AG10803 (cell line): ENCODE results near the gene ACSF2.
"Not testable (repeated sequence)": the region's sequence is repeated elsewhere in the genome, so short reads cannot be mapped to it uniquely, and the experiment has no call there.

Experiments used
- DNase-seq: peaks from one replicate; pipeline ENCODE4 v3.0.0; 2010; ENCODE audit warnings: low read depth
- H3K4me3 ChIP-seq: 2 replicates; pipeline ENCODE4 v1.5.1; 2011; ENCODE audit warnings: mild to moderate bottlenecking, low read length, control low read depth
- CTCF ChIP-seq: conservative IDR thresholded peaks from 2 replicates; pipeline ENCODE4 v1.5.1; 2011; ENCODE audit warnings: mild to moderate bottlenecking, low read length, control low read depth, inconsistent platforms

ACSF2 gene

GRCh38 chr17:50414808-50415207, 11.2 kb upstream of the ACSF2 start:
- DNase-seq: no peak
- no peak for TF ChIP-seq CTCF
- no peak overlapping the region for H3K4me3 ChIP-seq

- H3K4me3 ChIP-seq, DNase-seq: not testable (repeated sequence)
These were observed 6.4 kb upstream of the ACSF2 start for GRCh38 chr17:50419577-50419976.

DNA sequence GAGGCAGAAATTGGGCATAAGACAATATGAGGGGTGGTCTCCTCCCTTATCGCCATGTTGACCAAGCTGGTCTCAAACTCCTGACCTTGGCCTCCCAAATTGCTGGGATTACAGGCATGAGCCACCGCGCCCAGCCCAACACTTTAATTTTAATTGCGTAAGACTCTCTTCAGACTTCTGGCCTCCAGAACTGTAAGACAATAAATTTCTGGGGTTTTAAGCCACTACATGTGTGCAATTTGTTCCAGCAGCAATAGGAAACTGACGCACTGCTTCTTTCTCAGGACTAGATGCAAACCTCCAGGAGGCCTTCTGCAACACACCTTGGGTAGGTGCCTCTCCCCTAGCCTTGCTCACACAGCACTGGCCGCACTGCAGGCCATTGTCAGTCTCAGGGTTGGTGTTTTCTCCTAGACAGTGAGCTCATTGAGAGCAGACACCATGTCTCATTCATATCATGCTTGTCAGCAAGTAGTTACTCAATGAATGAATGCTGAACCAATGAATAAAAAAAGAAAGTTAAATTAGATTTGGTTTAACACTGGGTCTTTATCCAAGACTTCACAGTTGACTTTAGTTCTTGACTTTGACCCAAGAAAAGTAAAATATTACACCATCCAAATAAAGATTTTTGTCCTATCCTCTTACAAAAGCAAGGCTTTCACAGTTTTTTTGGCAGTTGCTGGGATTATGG, 5.5 kb upstream of the ACSF2 start:
- no peak for TF ChIP-seq CTCF
- DNase-seq: peak; percentile 68
- no peak overlapping the region for H3K4me3 ChIP-seq

DNA sequence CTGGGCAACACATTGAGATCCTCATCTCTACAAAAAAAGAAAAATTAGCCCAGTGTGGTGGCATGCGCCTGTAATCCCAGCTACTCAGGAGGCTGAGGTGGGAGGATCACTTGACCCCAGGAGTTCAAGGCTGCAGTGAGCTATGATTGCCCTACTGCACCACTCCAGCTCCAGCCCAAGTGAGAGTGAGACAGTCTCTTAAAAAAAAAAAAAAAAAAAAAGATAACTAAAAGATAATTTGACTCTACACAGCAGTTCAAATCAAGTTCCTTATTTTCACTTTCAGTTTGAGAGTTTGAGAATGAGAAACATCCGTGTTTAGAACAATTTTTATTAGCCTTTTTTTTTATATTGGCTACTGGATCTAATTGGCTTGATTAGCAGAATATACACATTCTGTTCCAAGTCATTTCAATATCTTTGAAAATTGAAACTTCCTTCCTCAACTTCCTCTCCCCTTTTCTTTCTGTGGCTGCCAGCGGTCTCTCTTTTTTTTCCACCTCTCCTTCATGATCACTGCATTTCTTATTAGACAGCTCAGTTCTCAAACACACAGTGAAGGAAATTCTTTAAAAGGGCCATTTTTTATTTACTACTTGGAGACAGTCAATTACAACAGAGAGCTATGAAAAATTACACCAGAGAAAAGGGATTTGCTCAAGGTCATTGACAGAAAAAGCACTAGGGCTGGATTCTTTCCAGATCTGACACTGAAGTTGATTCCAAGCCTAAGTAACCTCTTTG, 4.5 kb upstream of the ACSF2 start:
- H3K4me3 ChIP-seq: peak overlapping the region; percentile 14
- no peak for TF ChIP-seq CTCF
- peak; percentile 49 for DNase-seq

- no peak for DNase-seq
- TF ChIP-seq CTCF: no peak
- no peak overlapping the region for H3K4me3 ChIP-seq
These were observed 3.3 kb upstream of the ACSF2 start for GRCh38 chr17:50422738-50423137.

DNA sequence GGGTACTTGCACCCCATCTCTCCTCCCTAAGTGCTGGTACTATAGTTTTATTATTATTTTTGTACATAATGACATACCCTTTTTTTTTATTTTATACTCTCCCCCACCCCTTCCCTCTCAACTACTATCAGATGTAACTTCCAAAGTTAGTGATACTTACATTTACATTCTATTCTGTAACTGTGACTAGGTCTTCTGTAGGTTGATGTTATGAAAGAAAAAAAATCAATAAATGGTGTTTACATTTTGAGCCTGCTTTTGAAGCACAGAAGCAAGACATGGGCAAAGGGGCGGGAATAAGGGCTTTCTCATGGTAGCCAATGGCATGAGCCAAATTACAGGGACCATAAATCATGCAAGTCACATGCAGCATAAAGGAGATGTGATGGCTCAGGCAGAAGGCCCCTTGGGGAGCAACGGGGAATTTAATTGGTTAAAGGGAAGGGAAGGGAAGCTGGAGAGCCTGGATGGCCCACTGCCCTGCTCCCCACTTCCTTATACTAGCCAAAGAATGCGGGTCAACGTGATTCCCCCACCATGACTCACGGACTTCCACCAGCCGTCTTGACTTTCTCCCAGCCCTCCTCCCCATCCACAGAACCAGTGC, 2.4 kb upstream of the ACSF2 start:
- peak; percentile 93 for DNase-seq
- TF ChIP-seq CTCF: no peak
- no peak overlapping the region for H3K4me3 ChIP-seq

DNA sequence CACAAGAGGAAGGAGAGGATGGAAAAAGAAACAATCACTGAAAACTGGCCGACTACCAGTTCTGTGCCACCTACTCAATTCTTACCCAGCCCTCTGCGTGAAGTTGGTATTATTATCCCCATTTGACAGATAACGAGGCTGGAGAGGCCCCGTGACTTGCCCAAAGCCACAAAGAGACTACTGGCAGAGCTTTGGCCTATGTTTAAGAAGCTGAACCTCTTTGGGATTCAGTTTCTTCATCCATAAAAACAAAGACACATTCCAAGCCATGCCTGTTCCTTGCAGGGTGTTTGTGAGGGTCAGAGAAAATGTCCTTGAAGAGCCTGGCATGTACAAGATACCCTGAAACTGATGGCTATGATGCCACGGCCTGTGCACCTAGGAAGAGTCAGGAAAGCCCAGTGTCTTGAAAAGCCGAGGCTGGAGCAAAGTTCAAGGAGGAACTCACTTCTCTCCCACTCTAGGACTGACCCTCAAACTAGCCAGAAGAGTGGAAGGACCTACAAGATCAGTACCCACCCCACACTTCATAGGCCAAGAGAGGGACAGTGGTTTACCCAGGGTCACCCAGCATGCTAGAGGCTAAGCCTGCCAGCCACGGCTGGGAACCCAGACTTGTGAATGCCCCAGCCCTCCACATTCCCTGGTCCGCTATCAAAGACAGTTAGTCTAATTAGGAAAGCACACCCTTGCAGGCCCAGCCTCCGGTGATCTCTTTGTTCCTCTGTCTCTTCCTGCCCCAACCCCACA, 1.6 kb upstream of the ACSF2 start:
- H3K4me3 ChIP-seq: no peak overlapping the region
- no peak for DNase-seq
- no peak for TF ChIP-seq CTCF
